GM12864 (cell line): Measurements from ENCODE around the gene METTL26.

ENCODE experiments used
- DNase-seq: peaks from one replicate; pipeline ENCODE4 v3.0.0-alpha.2; 2011; ENCODE audit warnings: low read depth
- H3K4me3 ChIP-seq: 2 replicates; pipeline ENCODE4 v1.5.1; 2011; ENCODE audit warnings: mild to moderate bottlenecking, low read depth, low read length, control low read depth
- TF ChIP-seq, protein P1 (sequence below): IDR thresholded peaks from 2 replicates; pipeline ENCODE4 v1.5.1; 2011; ENCODE audit warnings: low read depth, mild to moderate bottlenecking, moderate library complexity, low read length, control low read depth, inconsistent platforms; ENCODE audit errors: missing control alignments

The METTL26 gene

GRCh38 chr16:681746-682427 is 45.8 kb upstream of the METTL26 start:
- H3K4me3 ChIP-seq = peak overlapping the region; percentile 73; the same call in 1 of the 2 replicates
- TF ChIP-seq, protein P1, sequence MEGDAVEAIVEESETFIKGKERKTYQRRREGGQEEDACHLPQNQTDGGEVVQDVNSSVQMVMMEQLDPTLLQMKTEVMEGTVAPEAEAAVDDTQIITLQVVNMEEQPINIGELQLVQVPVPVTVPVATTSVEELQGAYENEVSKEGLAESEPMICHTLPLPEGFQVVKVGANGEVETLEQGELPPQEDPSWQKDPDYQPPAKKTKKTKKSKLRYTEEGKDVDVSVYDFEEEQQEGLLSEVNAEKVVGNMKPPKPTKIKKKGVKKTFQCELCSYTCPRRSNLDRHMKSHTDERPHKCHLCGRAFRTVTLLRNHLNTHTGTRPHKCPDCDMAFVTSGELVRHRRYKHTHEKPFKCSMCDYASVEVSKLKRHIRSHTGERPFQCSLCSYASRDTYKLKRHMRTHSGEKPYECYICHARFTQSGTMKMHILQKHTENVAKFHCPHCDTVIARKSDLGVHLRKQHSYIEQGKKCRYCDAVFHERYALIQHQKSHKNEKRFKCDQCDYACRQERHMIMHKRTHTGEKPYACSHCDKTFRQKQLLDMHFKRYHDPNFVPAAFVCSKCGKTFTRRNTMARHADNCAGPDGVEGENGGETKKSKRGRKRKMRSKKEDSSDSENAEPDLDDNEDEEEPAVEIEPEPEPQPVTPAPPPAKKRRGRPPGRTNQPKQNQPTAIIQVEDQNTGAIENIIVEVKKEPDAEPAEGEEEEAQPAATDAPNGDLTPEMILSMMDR = no peak

GRCh38 chr16:680967-681745 is 45.1 kb upstream of the METTL26 start:
- no peak for DNase-seq
- TF ChIP-seq, protein P1 = no peak

More at GRCh38 chr16:681746-682427, 45.8 kb upstream of the METTL26 start:
- no peak for DNase-seq

DNA sequence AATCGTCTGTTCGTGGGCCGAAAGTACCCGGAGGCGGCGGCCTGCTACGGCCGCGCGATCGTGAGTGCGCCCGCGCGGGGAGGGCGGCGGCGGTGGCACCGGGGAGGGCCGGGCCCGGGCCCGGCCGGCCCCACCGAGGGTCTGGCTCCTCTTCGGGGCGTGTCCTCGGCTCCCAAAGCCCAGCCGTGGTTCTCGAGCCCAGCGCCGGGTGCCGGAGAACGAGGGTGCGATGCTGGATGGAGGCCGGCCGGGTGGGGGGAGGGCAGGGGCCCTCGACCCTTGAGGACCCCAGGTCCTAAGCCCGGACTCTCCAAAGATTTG is 44.5 kb upstream of the METTL26 start:
- peak overlapping the region; percentile 73 for H3K4me3 ChIP-seq
- TF ChIP-seq, protein P1 = no peak
- no peak for DNase-seq

More at GRCh38 chr16:680967-681745, 45.1 kb upstream of the METTL26 start:
- H3K4me3 ChIP-seq = peak overlapping the region; percentile 73

- peak within 1 kb of the TSS; percentile 73 for H3K4me3 ChIP-seq
- TF ChIP-seq, protein P1 = no peak
- peak; percentile 34 for DNase-seq
These were observed 43.9 kb upstream of the METTL26 start, which contains the start of gene STUB1 for GRCh38 chr16:679814-680624. TSS of gene STUB1 (plus strand) at chr16:680410. CDS start at chr16:680526, 116 bp downstream.

DNA sequence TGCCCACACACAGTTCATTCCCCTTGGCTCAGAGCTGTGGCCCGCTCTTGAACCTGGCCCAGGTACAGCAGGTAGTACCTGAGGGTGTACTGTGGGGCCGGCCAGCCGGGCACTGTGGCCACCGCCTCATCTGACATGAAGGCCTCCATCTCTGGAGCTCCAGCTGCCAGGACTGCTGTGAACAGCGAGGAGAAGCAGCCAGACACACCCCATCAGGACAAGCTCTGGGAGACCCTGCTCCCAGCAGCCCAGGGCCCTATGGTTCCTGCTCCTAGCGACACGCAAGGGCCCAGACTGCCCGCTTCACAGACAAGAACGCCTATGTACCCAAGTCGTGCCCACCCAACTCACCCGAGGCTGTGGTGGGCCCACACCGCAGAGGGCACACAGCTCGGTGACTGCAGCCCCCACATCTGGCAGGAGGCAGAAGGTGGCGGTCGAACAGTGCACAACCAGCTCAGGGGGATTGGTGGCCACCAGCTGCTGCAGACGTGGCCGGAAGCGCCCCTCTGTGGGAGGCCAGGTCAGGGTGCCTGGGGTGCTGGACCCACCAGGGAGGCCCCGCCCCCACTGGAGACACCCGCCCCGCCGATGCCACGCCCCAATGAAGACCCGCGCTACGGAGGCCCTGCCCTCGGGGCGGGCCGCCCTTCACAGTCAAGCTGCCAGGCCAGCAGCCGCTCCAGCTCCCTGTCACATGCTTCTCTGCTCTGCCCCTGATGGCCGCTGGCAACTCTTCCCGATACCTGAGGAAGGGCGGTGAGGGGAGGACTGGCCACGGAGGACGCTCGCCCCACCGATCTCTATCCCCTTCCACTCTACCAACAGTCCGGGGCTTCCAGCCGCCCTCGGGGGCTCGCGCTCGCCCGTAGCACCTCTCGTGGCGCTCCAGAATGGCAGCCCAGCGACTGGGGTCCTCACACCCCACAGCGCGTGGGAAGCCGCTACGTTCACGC is 43.0 kb upstream of the METTL26 start:
- no peak for DNase-seq
- TF ChIP-seq, protein P1 = no peak

More for the DNA sequence above, 43.0 kb upstream of the METTL26 start:
- H3K4me3 ChIP-seq = peak overlapping the region; percentile 61
